ENCODE data around the gene PROKR1.

DNA sequence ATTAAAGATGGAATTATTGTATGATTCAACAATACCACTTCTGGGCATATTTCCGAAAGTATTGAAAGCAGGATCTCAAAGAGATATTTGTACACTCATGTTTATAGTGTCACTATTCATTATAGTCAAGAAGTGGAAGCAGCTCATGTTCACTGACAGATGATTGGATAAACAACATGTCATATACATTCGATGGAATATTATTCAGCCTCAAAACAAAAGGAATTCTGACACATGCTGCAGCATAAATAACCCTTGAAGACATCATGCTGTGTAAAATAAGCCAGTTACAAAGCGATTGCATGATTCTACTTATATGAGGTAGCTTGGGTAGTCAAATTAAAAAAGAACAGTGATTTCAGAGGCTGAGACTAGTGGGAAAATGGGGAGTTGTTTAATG is 39.3 kb upstream of the PROKR1 start:
- TF ChIP-seq POLR2A (IDR thresholded peaks at IDR 0.05), result no peak
- TF ChIP-seq, protein P1, sequence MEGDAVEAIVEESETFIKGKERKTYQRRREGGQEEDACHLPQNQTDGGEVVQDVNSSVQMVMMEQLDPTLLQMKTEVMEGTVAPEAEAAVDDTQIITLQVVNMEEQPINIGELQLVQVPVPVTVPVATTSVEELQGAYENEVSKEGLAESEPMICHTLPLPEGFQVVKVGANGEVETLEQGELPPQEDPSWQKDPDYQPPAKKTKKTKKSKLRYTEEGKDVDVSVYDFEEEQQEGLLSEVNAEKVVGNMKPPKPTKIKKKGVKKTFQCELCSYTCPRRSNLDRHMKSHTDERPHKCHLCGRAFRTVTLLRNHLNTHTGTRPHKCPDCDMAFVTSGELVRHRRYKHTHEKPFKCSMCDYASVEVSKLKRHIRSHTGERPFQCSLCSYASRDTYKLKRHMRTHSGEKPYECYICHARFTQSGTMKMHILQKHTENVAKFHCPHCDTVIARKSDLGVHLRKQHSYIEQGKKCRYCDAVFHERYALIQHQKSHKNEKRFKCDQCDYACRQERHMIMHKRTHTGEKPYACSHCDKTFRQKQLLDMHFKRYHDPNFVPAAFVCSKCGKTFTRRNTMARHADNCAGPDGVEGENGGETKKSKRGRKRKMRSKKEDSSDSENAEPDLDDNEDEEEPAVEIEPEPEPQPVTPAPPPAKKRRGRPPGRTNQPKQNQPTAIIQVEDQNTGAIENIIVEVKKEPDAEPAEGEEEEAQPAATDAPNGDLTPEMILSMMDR (IDR thresholded peaks at IDR 0.05), result no peak

All from esophagus squamous epithelium (tissue), 4 donors.